ENCODE measurements around the gene ZNF595. TPM values are rescaled to one million over a fixed set of nuclear protein-coding genes. Genes with fewer than 3 reads are reported as not detected.

ZNF595 gene
- total RNA-seq, 1 donor from 2014 or later, result 6.8 TPM

DNA sequence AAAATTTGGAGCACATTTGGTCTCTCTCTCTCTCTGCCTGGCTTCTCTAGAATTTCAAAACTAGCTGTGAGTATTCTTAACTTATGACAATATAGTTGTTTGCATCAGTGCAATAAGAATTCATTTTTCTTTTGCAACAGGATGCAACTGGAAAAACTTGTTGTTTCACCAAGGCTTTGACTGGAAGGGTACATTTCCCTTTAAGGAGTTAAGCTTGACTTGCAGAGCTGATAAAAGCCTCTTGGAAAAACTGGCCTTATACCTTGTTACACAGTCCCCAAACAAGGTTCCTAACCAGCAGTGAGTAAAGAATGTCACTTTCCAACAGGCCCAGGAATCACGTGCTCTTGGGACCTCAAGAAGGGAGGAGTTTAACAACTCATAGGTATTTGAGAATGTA lies 45.3 kb downstream of the ZNF595 start:
- no peaks in the 10 kb centered on the region for H3K36me3 ChIP-seq (ENCODE audit: control insufficient read depth, insufficient read depth, low read length)
- no peak overlapping the region for H3K4me3 ChIP-seq (ENCODE audit: low read depth, low read length)
- no peak for DNase-seq (ENCODE audit: low read depth)
- TF ChIP-seq, protein P1, sequence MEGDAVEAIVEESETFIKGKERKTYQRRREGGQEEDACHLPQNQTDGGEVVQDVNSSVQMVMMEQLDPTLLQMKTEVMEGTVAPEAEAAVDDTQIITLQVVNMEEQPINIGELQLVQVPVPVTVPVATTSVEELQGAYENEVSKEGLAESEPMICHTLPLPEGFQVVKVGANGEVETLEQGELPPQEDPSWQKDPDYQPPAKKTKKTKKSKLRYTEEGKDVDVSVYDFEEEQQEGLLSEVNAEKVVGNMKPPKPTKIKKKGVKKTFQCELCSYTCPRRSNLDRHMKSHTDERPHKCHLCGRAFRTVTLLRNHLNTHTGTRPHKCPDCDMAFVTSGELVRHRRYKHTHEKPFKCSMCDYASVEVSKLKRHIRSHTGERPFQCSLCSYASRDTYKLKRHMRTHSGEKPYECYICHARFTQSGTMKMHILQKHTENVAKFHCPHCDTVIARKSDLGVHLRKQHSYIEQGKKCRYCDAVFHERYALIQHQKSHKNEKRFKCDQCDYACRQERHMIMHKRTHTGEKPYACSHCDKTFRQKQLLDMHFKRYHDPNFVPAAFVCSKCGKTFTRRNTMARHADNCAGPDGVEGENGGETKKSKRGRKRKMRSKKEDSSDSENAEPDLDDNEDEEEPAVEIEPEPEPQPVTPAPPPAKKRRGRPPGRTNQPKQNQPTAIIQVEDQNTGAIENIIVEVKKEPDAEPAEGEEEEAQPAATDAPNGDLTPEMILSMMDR (IDR thresholded peaks at IDR 0.05; ENCODE audit: insufficient read depth, low read length, severe bottlenecking), result no peak
- FAIRE-seq, result peak; percentile 43
- no peaks in the 10 kb centered on the region for H3K27me3 ChIP-seq (ENCODE audit: control insufficient read depth, insufficient read depth, low read length)

DNA sequence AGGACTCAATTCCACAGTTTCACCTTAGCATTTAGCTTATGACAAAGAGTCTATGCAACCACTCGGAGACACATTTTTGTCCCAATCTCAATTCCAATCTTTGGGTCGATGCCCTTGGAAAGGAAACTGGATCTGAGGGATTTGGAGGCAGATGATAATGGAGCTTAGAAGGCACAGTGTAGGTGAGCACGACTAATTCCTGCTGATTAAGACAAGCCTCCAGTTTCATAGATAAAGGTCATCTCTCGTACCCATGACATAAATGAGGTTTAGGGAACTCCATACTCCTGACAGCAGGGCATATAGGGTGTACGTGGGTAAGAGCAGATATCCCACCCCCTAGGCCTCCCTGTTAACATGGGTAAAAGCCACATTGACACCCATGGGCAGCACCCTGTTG lies 46.7 kb downstream of the ZNF595 start:
- FAIRE-seq, result no peak
- TF ChIP-seq, protein P1 (IDR thresholded peaks at IDR 0.05; ENCODE audit: insufficient read depth, low read length, severe bottlenecking), result no peak
- H3K4me3 ChIP-seq (ENCODE audit: low read depth, low read length), result no peak overlapping the region
- no peaks in the 10 kb centered on the region for H3K36me3 ChIP-seq (ENCODE audit: control insufficient read depth, insufficient read depth, low read length)
- no peak for DNase-seq (ENCODE audit: low read depth)
- no peaks in the 10 kb centered on the region for H3K27me3 ChIP-seq (ENCODE audit: control insufficient read depth, insufficient read depth, low read length)

DNA sequence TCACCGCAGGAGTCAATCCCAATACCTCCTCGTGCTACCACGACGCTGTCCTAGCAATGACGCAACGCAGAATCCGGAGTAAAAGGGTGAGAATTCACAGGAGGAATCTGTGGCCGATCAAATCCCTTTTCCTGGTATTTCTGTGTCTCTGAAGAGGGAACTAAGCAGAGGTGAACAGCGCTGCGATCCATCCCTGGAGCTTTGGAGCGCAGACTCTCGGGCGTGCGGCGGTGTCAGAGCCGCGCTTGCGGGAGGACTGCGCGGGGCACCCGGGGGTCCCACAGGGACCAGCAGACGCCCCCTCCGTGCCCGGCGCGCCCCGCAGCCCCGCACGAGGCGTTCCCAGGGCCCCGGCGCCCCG lies 53.9 kb downstream of the ZNF595 start:
- TF ChIP-seq, protein P1 (IDR thresholded peaks at IDR 0.05; ENCODE audit: insufficient read depth, low read length, severe bottlenecking), result no peak
- DNase-seq (ENCODE audit: low read depth) (no peak), FAIRE-seq (no peak)
- no peak overlapping the region for H3K4me3 ChIP-seq (ENCODE audit: low read depth, low read length)
- H3K27me3 ChIP-seq (ENCODE audit: control insufficient read depth, insufficient read depth, low read length), result peaks cover 18% of the 10 kb centered on the region
- H3K36me3 ChIP-seq (ENCODE audit: control insufficient read depth, insufficient read depth, low read length), result no peaks in the 10 kb centered on the region

DNA sequence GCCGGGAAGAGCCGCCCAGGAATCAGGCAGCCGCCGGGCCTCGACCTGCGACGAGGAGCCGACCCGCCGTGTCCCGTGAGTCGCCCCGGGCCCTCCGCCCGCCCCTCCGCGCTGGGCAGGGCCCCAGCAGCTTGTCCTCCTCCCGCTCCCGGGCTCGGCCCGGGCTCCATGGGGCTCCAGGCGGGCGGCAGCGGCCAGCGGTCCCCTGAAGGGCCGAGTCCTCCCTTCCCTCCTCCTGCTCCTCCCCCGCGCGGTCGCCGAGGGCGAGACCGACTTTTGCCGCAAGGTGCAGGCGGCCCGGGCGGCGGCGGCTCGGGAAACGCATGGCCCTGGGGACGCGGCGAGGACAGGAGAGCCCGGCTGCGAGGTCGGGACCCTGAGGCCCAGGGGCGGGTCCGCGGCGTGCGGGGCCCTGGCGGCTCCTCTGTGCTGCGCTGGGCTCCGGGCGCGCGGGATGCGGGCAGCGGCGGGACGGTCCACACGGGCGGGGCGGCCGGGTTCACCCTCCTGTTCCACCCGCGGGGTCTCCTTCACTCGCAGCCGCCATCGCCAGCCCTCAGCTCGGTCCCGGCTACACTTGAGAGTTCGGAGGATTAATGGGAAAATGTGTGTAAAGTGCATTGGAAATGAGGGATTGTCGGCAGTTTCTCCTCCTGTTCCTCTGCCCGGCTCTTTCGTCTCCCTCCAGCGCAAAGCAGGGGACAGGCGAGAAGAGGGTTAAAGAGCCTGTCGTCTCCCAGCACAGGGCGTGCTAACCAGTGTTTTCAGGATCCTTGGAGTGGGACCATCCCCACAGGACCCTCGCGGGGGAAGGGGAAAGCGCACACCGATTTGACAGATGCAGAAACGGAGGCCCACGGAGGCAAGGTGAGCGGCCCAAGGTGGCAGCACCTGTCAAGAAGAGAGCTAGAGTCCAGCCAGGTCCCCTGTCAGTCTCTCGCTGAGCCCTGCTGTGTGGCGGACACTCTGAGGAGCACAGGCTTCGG lies 54.6 kb downstream of the ZNF595 start:
- TF ChIP-seq, protein P1 (IDR thresholded peaks at IDR 0.05; ENCODE audit: insufficient read depth, low read length, severe bottlenecking), result no peak
- no peak for DNase-seq (ENCODE audit: low read depth)
- Histone ChIP-seq H3K27me3 (ENCODE audit: control insufficient read depth, insufficient read depth, low read length) (peaks cover 18% of the 10 kb centered on the region), H3K36me3 (ENCODE audit: control insufficient read depth, insufficient read depth, low read length) (no peaks in the 10 kb centered on the region), H3K4me3 (ENCODE audit: low read depth, low read length) (no peak overlapping the region)
- FAIRE-seq, result no peak

DNA sequence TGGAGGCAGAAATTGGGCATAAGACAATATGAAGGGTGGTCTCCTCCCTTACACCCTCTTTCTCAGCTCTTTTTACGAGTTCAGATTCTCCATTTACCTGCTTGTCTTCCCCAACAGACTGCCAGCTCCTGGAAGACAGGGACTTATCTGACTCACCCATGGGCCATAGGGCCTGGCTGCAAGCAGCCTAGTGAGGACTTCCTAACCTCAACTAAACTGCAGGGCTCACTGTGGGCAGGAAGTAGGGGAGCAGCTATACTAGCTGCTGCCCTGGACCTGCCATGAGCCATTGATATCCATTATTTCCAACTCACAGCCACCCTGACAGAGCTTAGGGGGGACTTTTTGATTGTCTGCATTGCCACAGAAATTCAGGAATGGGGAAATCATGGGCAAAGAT lies 59.6 kb downstream of the ZNF595 start:
- TF ChIP-seq, protein P1 (IDR thresholded peaks at IDR 0.05; ENCODE audit: insufficient read depth, low read length, severe bottlenecking), result no peak
- Histone ChIP-seq H3K27me3 (ENCODE audit: control insufficient read depth, insufficient read depth, low read length) (peaks cover 8% of the 10 kb centered on the region), H3K36me3 (ENCODE audit: control insufficient read depth, insufficient read depth, low read length) (no peaks in the 10 kb centered on the region), H3K4me3 (ENCODE audit: low read depth, low read length) (no peak overlapping the region)
- FAIRE-seq (no peak), DNase-seq (ENCODE audit: low read depth) (no peak)
